OCI-LY3 (cell line): Measurements from ENCODE around the gene EXOC3L1.

ENCODE experiments used
- H2AFZ ChIP-seq: fragments of 200-600, 300-600 bp; shearing (Covaris generic); 2 replicates; pipeline ENCODE4 v1.6.0; 2014; ENCODE audit warnings: antibody characterized with exemption, low read depth, low read length
- H3K27ac ChIP-seq: fragments of 200-600, 300-600 bp; sonication (generic); 2 replicates; pipeline ENCODE4 v1.5.1; 2014; ENCODE audit warnings: mild to moderate bottlenecking, low read length, moderate library complexity, mixed read lengths
- H3K27me3 ChIP-seq: fragments of 200-600, 300-600 bp; sonication (generic); 2 replicates; pipeline ENCODE4 v1.6.1; 2014; ENCODE audit warnings: low read depth, low read length, mixed read lengths
- H3K36me3 ChIP-seq: fragments of 200-600, 300-600 bp; sonication (generic); replicated peaks from 2 replicates; pipeline ENCODE3; 2014; ENCODE audit warnings: low read depth, low read length, mixed read lengths
- H3K4me1 ChIP-seq: fragments of 300-600, 200-600 bp; sonication (generic); 2 replicates; pipeline ENCODE4 v1.6.1; 2014; ENCODE audit warnings: low read length, mixed read lengths
- H3K4me2 ChIP-seq: fragments of 200-600, 300-600 bp; sonication (generic); 2 replicates; pipeline ENCODE4 v1.6.1; 2014; ENCODE audit warnings: low read length, mixed read lengths
- H3K4me3 ChIP-seq: fragments of 300-600, 200-600 bp; sonication (generic); 2 replicates; pipeline ENCODE4 v1.5.1; 2014; ENCODE audit warnings: antibody characterized with exemption, mild to moderate bottlenecking, low read length, moderate library complexity
- H3K79me2 ChIP-seq: fragments of 300-600, 200-600 bp; shearing (Covaris generic); 2 replicates; pipeline ENCODE4 v1.6.1; 2014; ENCODE audit warnings: mild to moderate bottlenecking, low read length, mixed read lengths
- H3K9ac ChIP-seq: fragments of 300-600, 200-600 bp; shearing (Covaris generic); 2 replicates; pipeline ENCODE4 v1.6.0; 2014; ENCODE audit warnings: mild to moderate bottlenecking, low read length, moderate library complexity
- H3K9me3 ChIP-seq: fragments of 200-600, 300-600 bp; shearing (Covaris generic); 2 replicates; pipeline ENCODE4 v1.6.1; 2014; ENCODE audit warnings: low read length, mixed read lengths; ENCODE audit not compliant: insufficient read depth
- H4K20me1 ChIP-seq: fragments of 200-600, 300-600 bp; sonication (generic); 2 replicates; pipeline ENCODE4 v1.6.1; 2016; ENCODE audit warnings: low read length, mixed read lengths; ENCODE audit not compliant: insufficient read depth
- CTCF ChIP-seq: fragments of 200-600, 300-600 bp; sonication (generic); IDR thresholded peaks from 2 replicates; pipeline ENCODE4 v1.5.1; 2014; ENCODE audit warnings: antibody characterized with exemption, low read length, low read depth
- EZH2phosphoT487 ChIP-seq: fragments of 200-600 bp; shearing (Covaris generic); IDR thresholded peaks from 2 replicates; pipeline ENCODE4 v1.6.1; 2018; ENCODE audit warnings: antibody characterized with exemption, mixed run types, low read depth

The EXOC3L1 gene

GRCh38 chr16:67190041-67190440 lies at the start of gene EXOC3L1:
Gene EXOC3L1 (minus strand): TSS chr16:67190136. CDS start chr16:67189676, 460 bp downstream.
- peaks cover 18% of the 10 kb centered on the region for H3K36me3 ChIP-seq
- H3K27me3 ChIP-seq, result no peaks in the 10 kb centered on the region
- no peak within 1 kb of the TSS for H3K9ac ChIP-seq
- H3K27ac ChIP-seq, result no peak within 1 kb of the TSS
- TF ChIP-seq CTCF, result no peak
- no peak for TF ChIP-seq EZH2phosphoT487
- H3K4me1 ChIP-seq, result peaks cover 19% of the 10 kb centered on the region
- no peak within 1 kb of the TSS; the same call in 1 of the 2 replicates for H2AFZ ChIP-seq
- no peak within 1 kb of the TSS for H3K4me2 ChIP-seq
- H3K9me3 ChIP-seq, result no peaks in the 10 kb centered on the region
- no peaks in the 10 kb centered on the region for H4K20me1 ChIP-seq
- H3K4me3 ChIP-seq, result no peak within 1 kb of the TSS
- peaks cover 32% of the 10 kb centered on the region for H3K79me2 ChIP-seq

GRCh38 chr16:67238806-67239470 lies 49.0 kb upstream of the EXOC3L1 start:
- Histone ChIP-seq H3K4me3 (no peak overlapping the region), H3K4me1 (peaks cover 6% of the 10 kb centered on the region), H3K4me2 (no peak overlapping the region), H4K20me1 (0 out of 2 replicates have a peak, but pooled peaks cover 2% of the 10 kb centered on the region), H3K9me3 (no peaks in the 10 kb centered on the region), H3K27ac (no peak overlapping the region), H3K79me2 (peaks cover 10% of the 10 kb centered on the region), H2AFZ (no peak overlapping the region), H3K27me3 (no peaks in the 10 kb centered on the region), H3K9ac (no peak overlapping the region), H3K36me3 (peaks cover 27% of the 10 kb centered on the region)
- TF ChIP-seq EZH2phosphoT487 (no peak), CTCF (no peak)

GRCh38 chr16:67238278-67238575 lies 48.3 kb upstream of the EXOC3L1 start:
- no peak overlapping the region for H3K9ac ChIP-seq
- TF ChIP-seq EZH2phosphoT487, result no peak
- TF ChIP-seq CTCF, result no peak
- H4K20me1 ChIP-seq, result 0 out of 2 replicates have a peak, but pooled peaks cover 2% of the 10 kb centered on the region
- no peaks in the 10 kb centered on the region for H3K4me1 ChIP-seq
- 0 out of 2 replicates have a peak, but pooled peaks cover 4% of the 10 kb centered on the region for H3K79me2 ChIP-seq
- no peak overlapping the region for H3K4me3 ChIP-seq
- no peak overlapping the region for H2AFZ ChIP-seq
- no peak overlapping the region for H3K27ac ChIP-seq
- H3K9me3 ChIP-seq, result no peaks in the 10 kb centered on the region
- no peak overlapping the region for H3K4me2 ChIP-seq
- peaks cover 31% of the 10 kb centered on the region for H3K36me3 ChIP-seq
- H3K27me3 ChIP-seq, result no peaks in the 10 kb centered on the region

- H3K36me3 ChIP-seq, result peaks cover 32% of the 10 kb centered on the region
- no peaks in the 10 kb centered on the region for H3K9me3 ChIP-seq
- no peaks in the 10 kb centered on the region for H3K4me1 ChIP-seq
- no peak overlapping the region for H3K9ac ChIP-seq
- H3K4me3 ChIP-seq, result no peak overlapping the region
- H3K79me2 ChIP-seq, result 0 out of 2 replicates have a peak, but pooled peaks cover 4% of the 10 kb centered on the region
- 0 out of 2 replicates have a peak, but pooled peaks cover 2% of the 10 kb centered on the region for H4K20me1 ChIP-seq
- H2AFZ ChIP-seq, result no peak overlapping the region
- no peak overlapping the region for H3K27ac ChIP-seq
- H3K27me3 ChIP-seq, result no peaks in the 10 kb centered on the region
- no peak overlapping the region for H3K4me2 ChIP-seq
- TF ChIP-seq EZH2phosphoT487, result no peak
- TF ChIP-seq CTCF, result no peak
Observed at GRCh38 chr16:67237396-67238277, 47.7 kb upstream of the EXOC3L1 start.
